Ishikawa (cell line): Measurements from ENCODE around the gene ABHD12.

Source experiments
- CEBPB ChIP-seq: IDR thresholded peaks from 2 replicates; pipeline ENCODE4 v1.6.1; 2012
- EP300 ChIP-seq: IDR thresholded peaks from 2 replicates; pipeline ENCODE4 v1.6.1; 2012; ENCODE audit warnings: borderline replicate concordance
- FOXM1 ChIP-seq: IDR thresholded peaks from 2 replicates; pipeline ENCODE4 v1.6.1; 2012; ENCODE audit warnings: low read depth, borderline replicate concordance
- TAF1 ChIP-seq: IDR thresholded peaks from 2 replicates; pipeline ENCODE4 v1.6.1; 2012; ENCODE audit warnings: low read depth, mild to moderate bottlenecking
- TCF12 ChIP-seq: IDR thresholded peaks from 2 replicates; pipeline ENCODE4 v1.6.1; 2012; ENCODE audit warnings: low read depth
- ZBTB7A ChIP-seq: IDR thresholded peaks from 2 replicates; pipeline ENCODE4 v1.6.1; 2012; ENCODE audit warnings: low read depth
- TF ChIP-seq, protein P1 (sequence below): IDR thresholded peaks from 2 replicates; pipeline ENCODE4 v1.6.1; 2012; ENCODE audit warnings: low read depth, mild to moderate bottlenecking
- TF ChIP-seq, protein P2 (sequence below): IDR thresholded peaks from 2 replicates; pipeline ENCODE4 v1.6.1; 2012

DNA sequence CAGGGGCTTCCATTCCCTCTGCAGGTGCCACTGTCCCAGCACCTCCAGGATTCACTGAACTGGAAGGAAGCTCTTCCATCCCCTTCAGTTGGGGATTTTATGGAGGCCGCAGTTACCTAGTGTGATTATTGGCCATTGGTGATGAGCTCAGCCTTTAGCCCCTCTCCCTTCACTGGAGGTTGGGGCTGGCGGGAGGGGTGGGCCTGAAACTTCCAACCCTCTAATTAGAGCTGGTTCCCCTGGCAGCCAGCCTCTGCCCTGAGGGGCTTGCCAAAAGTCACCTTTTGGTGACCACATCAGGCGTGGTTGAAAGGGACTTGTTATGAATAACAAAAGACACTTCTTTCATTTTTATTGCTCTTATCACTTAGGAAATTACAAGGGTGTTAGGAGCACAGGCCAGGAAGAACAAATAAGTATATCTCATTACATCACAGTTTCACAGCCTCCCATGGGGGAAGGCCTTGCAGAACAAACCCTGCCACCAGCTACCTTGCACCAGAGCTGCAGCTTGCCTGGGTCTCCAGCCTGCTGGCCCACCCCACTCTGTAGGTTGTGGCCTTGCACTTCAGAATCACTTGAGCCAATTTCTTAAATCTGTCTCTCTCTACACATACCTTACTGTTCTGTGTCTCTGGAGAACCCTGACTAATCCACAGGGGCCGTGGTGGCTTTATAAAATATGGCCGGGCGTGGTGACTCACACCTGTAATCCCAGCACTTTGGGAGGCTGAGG, 137.8 kb downstream of the ABHD12 start:
- TF ChIP-seq TCF12 = no peak
- TF ChIP-seq, protein P1, sequence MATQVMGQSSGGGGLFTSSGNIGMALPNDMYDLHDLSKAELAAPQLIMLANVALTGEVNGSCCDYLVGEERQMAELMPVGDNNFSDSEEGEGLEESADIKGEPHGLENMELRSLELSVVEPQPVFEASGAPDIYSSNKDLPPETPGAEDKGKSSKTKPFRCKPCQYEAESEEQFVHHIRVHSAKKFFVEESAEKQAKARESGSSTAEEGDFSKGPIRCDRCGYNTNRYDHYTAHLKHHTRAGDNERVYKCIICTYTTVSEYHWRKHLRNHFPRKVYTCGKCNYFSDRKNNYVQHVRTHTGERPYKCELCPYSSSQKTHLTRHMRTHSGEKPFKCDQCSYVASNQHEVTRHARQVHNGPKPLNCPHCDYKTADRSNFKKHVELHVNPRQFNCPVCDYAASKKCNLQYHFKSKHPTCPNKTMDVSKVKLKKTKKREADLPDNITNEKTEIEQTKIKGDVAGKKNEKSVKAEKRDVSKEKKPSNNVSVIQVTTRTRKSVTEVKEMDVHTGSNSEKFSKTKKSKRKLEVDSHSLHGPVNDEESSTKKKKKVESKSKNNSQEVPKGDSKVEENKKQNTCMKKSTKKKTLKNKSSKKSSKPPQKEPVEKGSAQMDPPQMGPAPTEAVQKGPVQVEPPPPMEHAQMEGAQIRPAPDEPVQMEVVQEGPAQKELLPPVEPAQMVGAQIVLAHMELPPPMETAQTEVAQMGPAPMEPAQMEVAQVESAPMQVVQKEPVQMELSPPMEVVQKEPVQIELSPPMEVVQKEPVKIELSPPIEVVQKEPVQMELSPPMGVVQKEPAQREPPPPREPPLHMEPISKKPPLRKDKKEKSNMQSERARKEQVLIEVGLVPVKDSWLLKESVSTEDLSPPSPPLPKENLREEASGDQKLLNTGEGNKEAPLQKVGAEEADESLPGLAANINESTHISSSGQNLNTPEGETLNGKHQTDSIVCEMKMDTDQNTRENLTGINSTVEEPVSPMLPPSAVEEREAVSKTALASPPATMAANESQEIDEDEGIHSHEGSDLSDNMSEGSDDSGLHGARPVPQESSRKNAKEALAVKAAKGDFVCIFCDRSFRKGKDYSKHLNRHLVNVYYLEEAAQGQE = no peak
- TF ChIP-seq TAF1 = no peak
- TF ChIP-seq, protein P2, sequence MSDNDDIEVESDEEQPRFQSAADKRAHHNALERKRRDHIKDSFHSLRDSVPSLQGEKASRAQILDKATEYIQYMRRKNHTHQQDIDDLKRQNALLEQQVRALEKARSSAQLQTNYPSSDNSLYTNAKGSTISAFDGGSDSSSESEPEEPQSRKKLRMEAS = no peak
- no peak for TF ChIP-seq ZBTB7A
- TF ChIP-seq EP300 = no peak
- no peak for TF ChIP-seq CEBPB
- no peak for TF ChIP-seq FOXM1
